Tibial nerve (tissue), 4 donors: ENCODE measurements around the gene DCUN1D3.
"Not testable (repeated sequence)": the region's sequence is repeated elsewhere in the genome, so short reads cannot be mapped to it uniquely, and the experiment has no call there.

Experiments
- CTCF ChIP-seq, 5 experiments: fragments of 200-600 bp in 3 of 5; fragments of 450-650 bp in 2 of 5; sonication (generic) in 3 of 5; IDR thresholded peaks; one replicate each; pipeline ENCODE4 v1.5.1; 2016 to 2019; ENCODE audit warnings: antibody characterized with exemption in 5 of 5, mild to moderate bottlenecking in 3 of 5, moderate library complexity in 2 of 5
- EP300 ChIP-seq, 2 donors: sonication (generic); formaldehyde crosslinking; IDR thresholded peaks; one replicate each; pipeline ENCODE4 v1.6.1; 2017; ENCODE audit warnings: antibody characterized with exemption in 2 of 2, mild to moderate bottlenecking in 1 of 2
- POLR2A ChIP-seq, 2 donors: fragments of 450-650 bp; IDR thresholded peaks; one replicate each; pipeline ENCODE4 v1.6.1; 2017; ENCODE audit warnings: antibody characterized with exemption in 2 of 2, mild to moderate bottlenecking in 2 of 2, moderate library complexity in 2 of 2

GRCh38 chr16:20805684-20806167 is 94.4 kb downstream of the DCUN1D3 start:
- TF ChIP-seq CTCF, EP300, POLR2A (IDR thresholded peaks at IDR 0.05): not testable (repeated sequence)
